Left lung (tissue), 10 donors: ENCODE results near the gene IGFLR1. TPM values are rescaled to one million over a fixed set of nuclear protein-coding genes. Genes with fewer than 3 reads are reported as not detected.

Experiments
- ATAC-seq: fragments of 200-7000 bp; cut with Tn5 transposase; one replicate; pipeline ENCODE4 v1.9.1; 2020; ENCODE audit warnings: moderate library complexity
- DNase-seq, 4 donors: peaks; one replicate each; pipeline ENCODE4 v3.0.0-alpha.2; 2013 to 2020
- H3K27ac ChIP-seq, 2 donors: fragments of 200-600 bp; sonication (generic) in 1 of 2; one replicate each; pipeline versions ENCODE4 v1.5.0 to v1.8.0; 2020 to 2021
- H3K27me3 ChIP-seq, 2 donors: fragments of 200-600 bp; sonication (generic) in 1 of 2; one replicate each; pipeline versions ENCODE4 v1.5.0 to v1.8.0; 2020 to 2021
- H3K36me3 ChIP-seq, 2 donors: fragments of 200-600 bp; sonication (generic) in 1 of 2; one replicate each; pipeline versions ENCODE4 v1.5.0 to v1.8.0; 2020 to 2021
- H3K4me1 ChIP-seq, 2 donors: fragments of 200-600 bp; one replicate each; pipeline ENCODE4 v1.8.0; 2021
- H3K4me3 ChIP-seq, 2 donors: fragments of 200-600 bp; sonication (generic) in 1 of 2; one replicate each; pipeline versions ENCODE4 v1.5.0 to v1.8.0; 2020 to 2021; ENCODE audit warnings: mild to moderate bottlenecking in 1 of 2
- H3K9me3 ChIP-seq, 2 donors: fragments of 200-600 bp; sonication (generic) in 1 of 2; one replicate each; pipeline versions ENCODE4 v1.5.0 to v1.8.0; 2020 to 2021
- CTCF ChIP-seq, 2 donors: fragments of 200-600 bp; sonication (generic) in 1 of 2; IDR thresholded peaks; one replicate each; pipeline versions ENCODE4 v1.5.0 to v1.8.0; 2021; ENCODE audit warnings: antibody characterized with exemption in 2 of 2
- intact Hi-C, 2 donors: fragments of 100-400 bp; cut with DNase I; formaldehyde crosslinking; loops; one replicate each; pipeline versions ENCODE4 v1.11.2 to v1.14.2; 2022
- polyA plus RNA-seq, 6 donors: library from polyadenylated mRNA; unstranded; fragments of 120-200 nt; gene quantifications; one replicate each; pipeline ENCODE4 v1.2.1, GENCODE V29; 2013; ENCODE audit not compliant: insufficient read length in 6 of 6
- total RNA-seq, 2 donors: library from RNA; stranded (reverse); fragmentation: NEBNext Ultra II Directional; extraction: Animal tissue kit (Norgen Biotek cat#: 25700); gene quantifications; one replicate each; pipeline ENCODE4 v1.2.1, GENCODE V29; 2021
- donor health status: DM: no; HTN: yes; CAD: no.
- donor health status: DM: no; HTN: no; CAD: no.

Gene IGFLR1
- total and polyA plus RNA-seq, 8 donors = 2.0 to 25.8 (median 5.6) TPM

- peaks cover 0 to 25% of the 10 kb centered on the region in 2 donors for H3K36me3 ChIP-seq
- DNase-seq = no peak
- H3K27me3 ChIP-seq = no peaks in the 10 kb centered on the region
- no peak for ATAC-seq
- no peak overlapping the region for H3K27ac ChIP-seq
- peak overlapping the region; percentile 86 to 93 for H3K4me3 ChIP-seq
- H3K9me3 ChIP-seq = no peaks in the 10 kb centered on the region
- no peak for TF ChIP-seq CTCF (IDR thresholded peaks at IDR 0.05)
- H3K4me1 ChIP-seq = peaks cover 0 to 17% of the 10 kb centered on the region in 2 donors
- intact Hi-C loops = no loop called here
Measured at GRCh38 chr19:35776102-35776788, 34.0 kb upstream of the IGFLR1 start.

- H3K9me3 ChIP-seq = no peaks in the 10 kb centered on the region
- no peaks in the 10 kb centered on the region for H3K27me3 ChIP-seq
- DNase-seq (peak; percentile 96 to 99 (median 98)), ATAC-seq (peak; percentile 99)
- no peak for TF ChIP-seq CTCF (IDR thresholded peaks at IDR 0.05)
- peaks cover 0 to 17% of the 10 kb centered on the region in 2 donors for H3K4me1 ChIP-seq
- intact Hi-C loops = no loop called here
- peak within 1 kb of the TSS; percentile 86 to 93 for H3K4me3 ChIP-seq
- H3K36me3 ChIP-seq = peaks cover 0 to 17% of the 10 kb centered on the region in 2 donors
- H3K27ac ChIP-seq = peak within 1 kb of the TSS in 1 of 2 donors; percentile 41
Measured at GRCh38 chr19:35775298-35776101, 33.2 kb upstream of the IGFLR1 start, which contains the start of gene ARHGAP33. Gene ARHGAP33, plus strand, starts transcription at chr19:35775564. Its CDS starts 95 bp downstream, at chr19:35775659.

- Histone ChIP-seq H3K9me3 (no peaks in the 10 kb centered on the region), H3K4me1 (peaks cover 0 to 17% of the 10 kb centered on the region in 2 donors), H3K4me3 (peak overlapping the region; percentile 86 to 93), H3K27me3 (no peaks in the 10 kb centered on the region), H3K36me3 (peaks cover 0 to 12% of the 10 kb centered on the region in 2 donors), H3K27ac (no peak overlapping the region)
- DNase-seq (no peak), ATAC-seq (peak; percentile 5)
- no peak for TF ChIP-seq CTCF (IDR thresholded peaks at IDR 0.05)
- intact Hi-C loops = no loop called here
Measured at GRCh38 chr19:35775046-35775297, 32.7 kb upstream of the IGFLR1 start.

- H3K4me3 ChIP-seq = peak overlapping the region; percentile 86 to 93
- TF ChIP-seq CTCF (IDR thresholded peaks at IDR 0.05) = no peak
- DNase-seq (no peak), ATAC-seq (no peak)
- intact Hi-C loops = no loop called here
- H3K4me1 ChIP-seq = peaks cover 0 to 17% of the 10 kb centered on the region in 2 donors
- no peaks in the 10 kb centered on the region for H3K9me3 ChIP-seq
- H3K36me3 ChIP-seq = peaks cover 0 to 11% of the 10 kb centered on the region in 2 donors
- H3K27ac ChIP-seq = no peak overlapping the region
- no peaks in the 10 kb centered on the region for H3K27me3 ChIP-seq
Measured at GRCh38 chr19:35774274-35775045, 32.2 kb upstream of the IGFLR1 start.
